HCT116 (cell line): ENCODE results near the gene KCND2. TPM values are rescaled to one million over a fixed set of nuclear protein-coding genes. Genes with fewer than 3 reads are reported as not detected.
A peak's percentile ranks its signal among the peaks of the same experiment; 100 is the strongest.

ENCODE experiments used
- ATAC-seq: fragments of 200-7000 bp; cut with Tn5 transposase; 2 replicates; pipeline ENCODE4 v1.9.1; 2020; ENCODE audit warnings: mild to moderate bottlenecking, moderate library complexity
- BruUV-seq: library from RNA; stranded (reverse); fragments of 400-500 nt; replicated peaks from 2 replicates; lab custom pipeline; 2021; lab: Mats Ljungman, UMichigan
- CTCF ChIA-PET: fragments of 300-600 bp; sonication (Branson Sonifier 250); formaldehyde crosslinking; loops from one replicate; lab custom pipeline; 2021; ENCODE audit warnings: antibody characterized with exemption; lab: Charles Lee
- POLR2A ChIA-PET: fragments of 300-600, 350-600 bp; sonication (Branson Sonifier 250); formaldehyde crosslinking; loops from one replicate; lab custom pipeline; 2021; ENCODE audit warnings: antibody characterized with exemption; lab: Charles Lee
- RAD21 ChIA-PET, 2 experiments: fragments of 300-600 bp; sonication (Branson Sonifier 250); formaldehyde crosslinking; loops; one replicate each; lab custom pipeline; 2023; ENCODE audit warnings: low total read pairs in 2 of 2; ENCODE audit not compliant: uncharacterized antibody in 2 of 2, unreplicated experiment in 2 of 2, low non-redundant PET in 1 of 2; lab: Charles Lee
- DNase-seq: peaks from one replicate; pipeline ENCODE4 v3.0.0-alpha.2; 2010; ENCODE audit warnings: low read depth, low spot score
- H2AFZ ChIP-seq: fragments of 200-600 bp; shearing (Covaris generic), sonication (generic); 2 replicates; pipeline ENCODE4 v1.6.1; 2017; ENCODE audit warnings: low read depth, mixed run types, mixed read lengths, antibody characterized with exemption, low read length; ENCODE audit not compliant: poor library complexity, severe bottlenecking
- H3K27ac ChIP-seq: 2 replicates; pipeline ENCODE4 v1.5.1; 2012; ENCODE audit warnings: low read depth, low read length
- H3K27me3 ChIP-seq: fragments of 200-600 bp; sonication (generic); 2 replicates; pipeline ENCODE4 v1.6.1; 2016; ENCODE audit warnings: mixed run types, low read length, mixed read lengths; ENCODE audit not compliant: insufficient read depth
- H3K36me3 ChIP-seq, 2 experiments: fragments of 200-500 bp in 1 of 2; fragments of 200-600 bp in 1 of 2; sonication (Bioruptor generic) in 1 of 2; sonication (generic) in 1 of 2; 2 replicates each; pipeline versions ENCODE4 v1.5.1 to v1.6.1; 2014 to 2016; ENCODE audit warnings: low read length in 2 of 2, inconsistent platforms in 1 of 2, mixed read lengths in 1 of 2, mixed run types in 1 of 2; ENCODE audit not compliant: insufficient read depth in 2 of 2, control insufficient read depth in 1 of 2
- H3K4me1 ChIP-seq, 2 experiments: fragments of 200-600 bp in 1 of 2; sonication (generic) in 1 of 2; 2 replicates each; pipeline versions ENCODE4 v1.5.1 to v1.6.1; 2012 to 2017; ENCODE audit warnings: low read length in 2 of 2, inconsistent platforms in 1 of 2, mild to moderate bottlenecking in 1 of 2, mixed read lengths in 1 of 2, mixed run types in 1 of 2, moderate library complexity in 1 of 2; ENCODE audit not compliant: insufficient read depth in 2 of 2, control insufficient read depth in 1 of 2
- H3K4me2 ChIP-seq: fragments of 200-600 bp; sonication (generic); 2 replicates; pipeline ENCODE4 v1.6.1; 2017; ENCODE audit warnings: mixed run types, low read length, mixed read lengths
- H3K4me3 ChIP-seq, 2 experiments: fragments of 200-600 bp in 1 of 2; sonication (generic) in 1 of 2; replicated peaks in 1 of 2; 2 replicates each; pipeline ENCODE4 v1.5.1; 2011 to 2016; ENCODE audit warnings: low read length in 2 of 2, control low read depth in 1 of 2, low read depth in 1 of 2, mild to moderate bottlenecking in 1 of 2, mixed read lengths in 1 of 2, mixed run types in 1 of 2
- H3K79me2 ChIP-seq: fragments of 200-600 bp; sonication (generic); 2 replicates; pipeline ENCODE4 v1.6.1; 2017; ENCODE audit warnings: mild to moderate bottlenecking, mixed run types, low read length, moderate library complexity, mixed read lengths; ENCODE audit not compliant: insufficient read depth
- H3K9ac ChIP-seq: fragments of 200-600 bp; sonication (generic); 2 replicates; pipeline ENCODE4 v1.6.1; 2016; ENCODE audit warnings: low read length, mixed read lengths
- H3K9me2 ChIP-seq: fragments of 200-600 bp; sonication (generic), shearing (Covaris generic); 2 replicates; pipeline ENCODE4 v1.6.1; 2017; ENCODE audit warnings: mixed run types, mild to moderate bottlenecking, moderate library complexity; ENCODE audit not compliant: insufficient read depth
- H3K9me3 ChIP-seq, 2 experiments: fragments of 200-500 bp in 1 of 2; fragments of 200-600 bp in 1 of 2; sonication (Bioruptor generic) in 1 of 2; sonication (generic) in 1 of 2; 2 replicates each; pipeline ENCODE4 v1.6.1; 2014 to 2017; ENCODE audit warnings: low read length in 2 of 2, mixed read lengths in 2 of 2, inconsistent platforms in 1 of 2, low read depth in 1 of 2, mild to moderate bottlenecking in 1 of 2, mixed run types in 1 of 2, moderate library complexity in 1 of 2; ENCODE audit not compliant: control insufficient read depth in 1 of 2, insufficient read depth in 1 of 2
- H4K20me1 ChIP-seq: fragments of 200-600 bp; sonication (generic), shearing (Covaris generic); 2 replicates; pipeline ENCODE4 v1.6.1; 2017; ENCODE audit warnings: mixed run types, mild to moderate bottlenecking, moderate library complexity; ENCODE audit not compliant: insufficient read depth
- ATF3 ChIP-seq: IDR thresholded peaks from 2 replicates; pipeline ENCODE4 v1.6.1; 2012
- CBX3 ChIP-seq: IDR thresholded peaks from 2 replicates; pipeline ENCODE4 v1.6.1; 2012; ENCODE audit warnings: low read depth
- CEBPB ChIP-seq: IDR thresholded peaks from 2 replicates; pipeline ENCODE4 v1.6.1; 2012; ENCODE audit warnings: low read depth
- EGR1 ChIP-seq: IDR thresholded peaks from 2 replicates; pipeline ENCODE4 v1.6.1; 2012; ENCODE audit warnings: low read depth
- ELF1 ChIP-seq: IDR thresholded peaks from 2 replicates; pipeline ENCODE4 v1.6.1; 2012; ENCODE audit warnings: low read depth, borderline replicate concordance
- EZH2 ChIP-seq: fragments of 200-600 bp; sonication (generic); IDR thresholded peaks from 2 replicates; pipeline ENCODE4 v1.6.1; 2017; ENCODE audit warnings: antibody characterized with exemption, mixed run types
- EZH2phosphoT487 ChIP-seq: fragments of 200-600 bp; IDR thresholded peaks from 2 replicates; pipeline ENCODE4 v1.6.1; 2018; ENCODE audit warnings: antibody characterized with exemption, borderline replicate concordance
- FOSL1 ChIP-seq: IDR thresholded peaks from 2 replicates; pipeline ENCODE4 v1.6.1; 2012; ENCODE audit warnings: low read depth
- POLR2A ChIP-seq: IDR thresholded peaks from 2 replicates; pipeline ENCODE4 v1.7.0; 2011; ENCODE audit warnings: borderline replicate concordance; ENCODE audit not compliant: insufficient read depth, insufficient read length; ENCODE audit errors: extremely low read depth
- POLR2AphosphoS5 ChIP-seq: IDR thresholded peaks from 2 replicates; pipeline ENCODE4 v1.6.1; 2011; ENCODE audit warnings: mild to moderate bottlenecking, low read depth, low read length, moderate library complexity
- REST ChIP-seq: IDR thresholded peaks from 2 replicates; pipeline ENCODE4 v1.6.1; 2012; ENCODE audit warnings: low read depth
- SIN3A ChIP-seq: IDR thresholded peaks from 2 replicates; pipeline ENCODE4 v1.6.1; 2012; ENCODE audit warnings: low read depth
- SP1 ChIP-seq: IDR thresholded peaks from 2 replicates; pipeline ENCODE4 v1.6.1; 2012; ENCODE audit warnings: low read depth
- SRF ChIP-seq: IDR thresholded peaks from 2 replicates; pipeline ENCODE4 v1.6.1; 2012; ENCODE audit warnings: low read depth
- TCF7L2 ChIP-seq: IDR thresholded peaks from 2 replicates; pipeline ENCODE4 v1.7.0; 2011; ENCODE audit warnings: borderline replicate concordance, inconsistent platforms; ENCODE audit not compliant: insufficient read depth, insufficient read length; ENCODE audit errors: extremely low read depth
- YY1 ChIP-seq: IDR thresholded peaks from 2 replicates; pipeline ENCODE4 v1.6.1; 2011; ENCODE audit warnings: low read length, low read depth, moderate library complexity, mild to moderate bottlenecking; ENCODE audit not compliant: insufficient replicate concordance; ENCODE audit errors: extremely low read depth
- ZFX ChIP-seq: fragments of 450-650 bp; IDR thresholded peaks from 2 replicates; pipeline ENCODE4 v1.6.1; 2017
- ZNF274 ChIP-seq: fragments of 200-500 bp; sonication (Bioruptor generic); IDR thresholded peaks from 2 replicates; pipeline ENCODE4 v1.6.1; 2014; ENCODE audit warnings: mild to moderate bottlenecking, low read depth, low read length, inconsistent platforms
- intact Hi-C: fragments of 100-400 bp; cut with micrococcal nuclease; formaldehyde crosslinking; loops from 2 replicates; pipeline ENCODE4 v1.10.0; 2022
- total RNA-seq: library from RNA; stranded (reverse); gene quantifications from one replicate; pipeline ENCODE4 v1.2.1, GENCODE V29; 2021; ENCODE audit not compliant: unreplicated experiment

Gene KCND2
- total RNA-seq, 1 experiment from 2014 or later: 0.05 TPM

DNA sequence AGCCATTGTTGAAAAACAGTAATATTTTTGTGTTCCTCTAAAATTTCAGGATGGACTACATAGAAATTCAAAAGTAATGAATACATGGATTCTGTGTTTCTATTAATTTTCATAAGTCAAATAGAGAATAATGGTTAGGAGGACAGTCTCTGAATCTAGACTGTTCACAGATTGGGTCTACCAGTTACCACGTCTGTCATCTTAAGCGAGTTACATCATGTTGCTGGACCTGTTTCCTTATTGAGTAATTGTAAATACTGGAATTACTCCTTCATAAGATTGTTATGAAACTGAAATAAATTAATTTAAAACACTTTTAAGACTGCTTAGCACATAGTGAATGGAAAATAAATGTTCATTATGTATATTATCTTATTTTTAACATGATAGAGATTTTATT lies 172.3 kb downstream of the KCND2 start:
- ATAC-seq (no peak), DNase-seq (no peak)
- H2AFZ ChIP-seq: peak overlapping the region; percentile 32
- no peak for TF ChIP-seq SIN3A
- TF ChIP-seq EGR1: no peak
- TF ChIP-seq TCF7L2: no peak
- TF ChIP-seq REST: no peak
- no peak for TF ChIP-seq POLR2A
- TF ChIP-seq CEBPB: no peak
- no peak for TF ChIP-seq YY1
- no peak for TF ChIP-seq POLR2AphosphoS5
- TF ChIP-seq ATF3: no peak
- no peak for TF ChIP-seq ZNF274
- TF ChIP-seq SRF: no peak
- no peak for TF ChIP-seq EZH2
- no peak for TF ChIP-seq ZFX
- no peak for TF ChIP-seq SP1
- TF ChIP-seq EZH2phosphoT487: no peak
- TF ChIP-seq ELF1: no peak
- no peak for TF ChIP-seq CBX3
- no peak for TF ChIP-seq FOSL1
- H3K9ac ChIP-seq: no peak overlapping the region
- no peak overlapping the region for H3K27ac ChIP-seq
- no peaks in the 10 kb centered on the region for H3K27me3 ChIP-seq
- H3K9me2 ChIP-seq: no peaks in the 10 kb centered on the region
- H4K20me1 ChIP-seq: no peaks in the 10 kb centered on the region
- BruUV-seq: no TSS peak
- no peaks in the 10 kb centered on the region for H3K36me3 ChIP-seq
- H3K4me2 ChIP-seq: no peak overlapping the region
- CTCF ChIA-PET: no interaction called here
- no peaks in the 10 kb centered on the region for H3K9me3 ChIP-seq
- H3K79me2 ChIP-seq: no peaks in the 10 kb centered on the region
- RAD21 ChIA-PET: no interaction called here
- no peaks in the 10 kb centered on the region for H3K4me1 ChIP-seq
- intact Hi-C loops: no loop called here
- POLR2A ChIA-PET: no interaction called here
- H3K4me3 ChIP-seq: no peak overlapping the region
